Stimulated activated CD4-positive, alpha-beta T cell treated with anti-CD3 and anti-CD28 coated beads, TNF-alpha, amount 100 ng/mL, for 24 hours (primary cell): ENCODE measurements around the gene ZNF69.
"Not testable (repeated sequence)": the region's sequence is repeated elsewhere in the genome, so short reads cannot be mapped to it uniquely, and the experiment has no call there.

Experiments
- DNase-seq, 3 experiments: peaks; one replicate each; pipeline ENCODE4 v3.0.0-alpha.2; 2020; ENCODE audit warnings: low read depth in 3 of 3

ZNF69 gene

GRCh38 chr19:11894851-11895250, 7.3 kb downstream of the ZNF69 start:
- DNase-seq: no peak

- no peak for DNase-seq
These were observed 14.6 kb downstream of the ZNF69 start for GRCh38 chr19:11902228-11902627.

- no peak for DNase-seq
These were observed 18.3 kb downstream of the ZNF69 start for GRCh38 chr19:11905928-11906327.

GRCh38 chr19:11911937-11912336, 24.4 kb downstream of the ZNF69 start:
- not testable (repeated sequence) for DNase-seq

GRCh38 chr19:11914417-11915051, 27.0 kb downstream of the ZNF69 start:
- not testable (repeated sequence) for DNase-seq

GRCh38 chr19:11921852-11922495, 34.4 kb downstream of the ZNF69 start:
- DNase-seq: no peak

- DNase-seq: peak; percentile 83 to 94 (median 89)
These were observed 37.5 kb downstream of the ZNF69 start, which contains the start of gene ZNF700 for GRCh38 chr19:11924886-11925650. Gene ZNF700, plus strand, starts transcription at chr19:11925107. Its CDS starts 104 bp downstream, at chr19:11925211.

GRCh38 chr19:11925651-11926187, 38.1 kb downstream of the ZNF69 start:
- DNase-seq: not testable (repeated sequence)

GRCh38 chr19:11927227-11927626, 39.6 kb downstream of the ZNF69 start:
- no peak for DNase-seq

- no peak for DNase-seq
These were observed 43.5 kb downstream of the ZNF69 start for GRCh38 chr19:11931051-11931450.

GRCh38 chr19:11931513-11931912, 43.9 kb downstream of the ZNF69 start:
- DNase-seq: no peak

- not testable (repeated sequence) for DNase-seq
These were observed 48.2 kb downstream of the ZNF69 start for GRCh38 chr19:11935829-11936228.

- DNase-seq: not testable (repeated sequence)
These were observed 50.8 kb downstream of the ZNF69 start for GRCh38 chr19:11938383-11938782.

- DNase-seq: not testable (repeated sequence)
These were observed 53.8 kb downstream of the ZNF69 start for GRCh38 chr19:11941361-11941887.

- DNase-seq: no peak
These were observed 54.6 kb downstream of the ZNF69 start for GRCh38 chr19:11942008-11942842.

- DNase-seq: no peak
These were observed 55.2 kb downstream of the ZNF69 start for GRCh38 chr19:11942843-11943108.

- DNase-seq: no peak
These were observed 57.1 kb downstream of the ZNF69 start for GRCh38 chr19:11944656-11945055.

GRCh38 chr19:11948646-11949045, 61.1 kb downstream of the ZNF69 start:
- DNase-seq: no peak

- DNase-seq: no peak
These were observed 61.6 kb downstream of the ZNF69 start for GRCh38 chr19:11949201-11949600.

- not testable (repeated sequence) for DNase-seq
These were observed 62.1 kb downstream of the ZNF69 start for GRCh38 chr19:11949614-11950080.

GRCh38 chr19:11950312-11950711, 62.7 kb downstream of the ZNF69 start:
- DNase-seq: no peak
